ENCODE data around the gene CASP2.

DNA sequence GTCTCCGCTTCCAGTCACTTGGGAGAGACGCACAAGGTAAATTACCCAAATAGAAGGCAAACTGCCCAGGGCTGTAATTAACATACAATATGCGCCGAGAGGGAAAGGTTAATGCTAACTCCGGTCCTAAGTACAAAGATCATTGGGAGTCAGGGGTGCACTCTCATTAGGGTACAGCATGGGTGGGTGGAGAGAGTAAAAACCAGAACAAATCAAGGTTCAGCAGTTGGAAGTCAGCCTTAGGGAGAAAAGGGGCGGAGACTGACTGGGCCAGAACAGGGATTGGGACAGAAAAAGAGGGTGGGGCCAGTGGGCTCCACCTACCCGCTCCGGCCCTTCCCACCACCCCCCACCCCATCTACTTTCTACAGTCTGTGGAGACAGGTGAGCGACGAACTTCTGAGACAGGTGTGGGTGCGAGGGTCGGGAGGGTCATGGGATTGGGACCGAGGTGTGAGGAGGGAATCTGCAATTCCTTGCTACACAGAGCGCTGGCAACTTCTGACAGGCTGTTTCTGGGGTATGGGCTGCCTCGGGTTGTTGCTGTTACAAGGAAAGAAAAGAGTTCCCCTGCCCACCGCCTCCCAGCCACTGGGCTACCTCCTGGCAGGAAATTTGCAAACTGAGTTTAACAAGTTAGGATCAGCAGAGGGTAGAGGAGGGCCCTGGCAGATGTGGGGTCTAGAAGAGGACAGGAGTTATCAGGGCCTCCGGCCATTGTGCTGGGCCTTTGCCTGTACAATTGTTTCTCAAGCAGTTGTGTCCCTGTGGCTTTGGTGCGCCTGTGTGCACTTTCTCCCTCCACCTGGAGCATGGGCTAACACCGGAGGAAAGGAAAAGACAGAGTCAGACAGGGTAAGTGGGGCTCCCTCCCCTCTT lies 3.3 kb upstream of the CASP2 start, which contains the start of gene TMEM139:
- TF ChIP-seq, protein P1, sequence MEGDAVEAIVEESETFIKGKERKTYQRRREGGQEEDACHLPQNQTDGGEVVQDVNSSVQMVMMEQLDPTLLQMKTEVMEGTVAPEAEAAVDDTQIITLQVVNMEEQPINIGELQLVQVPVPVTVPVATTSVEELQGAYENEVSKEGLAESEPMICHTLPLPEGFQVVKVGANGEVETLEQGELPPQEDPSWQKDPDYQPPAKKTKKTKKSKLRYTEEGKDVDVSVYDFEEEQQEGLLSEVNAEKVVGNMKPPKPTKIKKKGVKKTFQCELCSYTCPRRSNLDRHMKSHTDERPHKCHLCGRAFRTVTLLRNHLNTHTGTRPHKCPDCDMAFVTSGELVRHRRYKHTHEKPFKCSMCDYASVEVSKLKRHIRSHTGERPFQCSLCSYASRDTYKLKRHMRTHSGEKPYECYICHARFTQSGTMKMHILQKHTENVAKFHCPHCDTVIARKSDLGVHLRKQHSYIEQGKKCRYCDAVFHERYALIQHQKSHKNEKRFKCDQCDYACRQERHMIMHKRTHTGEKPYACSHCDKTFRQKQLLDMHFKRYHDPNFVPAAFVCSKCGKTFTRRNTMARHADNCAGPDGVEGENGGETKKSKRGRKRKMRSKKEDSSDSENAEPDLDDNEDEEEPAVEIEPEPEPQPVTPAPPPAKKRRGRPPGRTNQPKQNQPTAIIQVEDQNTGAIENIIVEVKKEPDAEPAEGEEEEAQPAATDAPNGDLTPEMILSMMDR (IDR thresholded peaks at IDR 0.05 in 4 of 5, conservative IDR thresholded peaks at IDR 0.05 in 1 of 5) = no peak
- TF ChIP-seq POLR2A (IDR thresholded peaks at IDR 0.05) = no peak

Data from gastrocnemius medialis (tissue), 4 donors.